ENCODE data around the gene STIM2.
A peak's percentile ranks its signal among the peaks of the same experiment; 100 is the strongest.

The STIM2 gene

DNA sequence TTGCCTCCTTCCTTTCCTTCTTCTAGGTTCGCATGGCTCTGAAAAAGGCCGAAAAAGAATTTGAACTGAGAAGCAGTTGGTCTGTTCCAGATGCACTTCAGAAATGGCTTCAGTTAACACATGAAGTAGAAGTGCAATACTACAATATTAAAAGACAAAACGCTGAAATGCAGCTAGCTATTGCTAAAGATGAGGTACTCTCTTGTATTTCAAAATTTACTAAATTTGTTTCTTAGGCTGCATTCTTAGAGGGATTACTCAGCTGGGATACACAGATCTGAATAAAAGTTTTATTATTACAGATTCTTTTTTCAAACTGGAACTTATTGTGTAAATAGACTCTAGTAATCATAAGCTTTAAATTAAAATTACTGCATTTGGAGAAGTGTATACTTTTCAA, 146.9 kb downstream of the STIM2 start:
- no peak for TF ChIP-seq RAD21 (IDR thresholded peaks at IDR 0.05; ENCODE audit: low read depth)
- no peak for TF ChIP-seq YY1 (IDR thresholded peaks at IDR 0.05; ENCODE audit: low read depth)
- no peak for TF ChIP-seq EP300 (IDR thresholded peaks at IDR 0.05; ENCODE audit: borderline replicate concordance)
- TF ChIP-seq FOXM1 (IDR thresholded peaks at IDR 0.05; ENCODE audit: borderline replicate concordance, low read depth) = no peak
- TF ChIP-seq, protein P1, sequence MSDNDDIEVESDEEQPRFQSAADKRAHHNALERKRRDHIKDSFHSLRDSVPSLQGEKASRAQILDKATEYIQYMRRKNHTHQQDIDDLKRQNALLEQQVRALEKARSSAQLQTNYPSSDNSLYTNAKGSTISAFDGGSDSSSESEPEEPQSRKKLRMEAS (IDR thresholded peaks at IDR 0.05) = no peak
- TF ChIP-seq, protein P2, sequence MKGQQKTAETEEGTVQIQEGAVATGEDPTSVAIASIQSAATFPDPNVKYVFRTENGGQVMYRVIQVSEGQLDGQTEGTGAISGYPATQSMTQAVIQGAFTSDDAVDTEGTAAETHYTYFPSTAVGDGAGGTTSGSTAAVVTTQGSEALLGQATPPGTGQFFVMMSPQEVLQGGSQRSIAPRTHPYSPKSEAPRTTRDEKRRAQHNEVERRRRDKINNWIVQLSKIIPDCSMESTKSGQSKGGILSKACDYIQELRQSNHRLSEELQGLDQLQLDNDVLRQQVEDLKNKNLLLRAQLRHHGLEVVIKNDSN (IDR thresholded peaks at IDR 0.05) = no peak
- TF ChIP-seq TCF12 (IDR thresholded peaks at IDR 0.05; ENCODE audit: low read depth) = no peak
- TF ChIP-seq ZBTB7A (IDR thresholded peaks at IDR 0.05; ENCODE audit: low read depth) = no peak
- no peak for TF ChIP-seq EGR1 (IDR thresholded peaks at IDR 0.05)
- TF ChIP-seq CEBPB (IDR thresholded peaks at IDR 0.05) = no peak
- TF ChIP-seq CREB1 (IDR thresholded peaks at IDR 0.05; ENCODE audit: low read depth) = no peak

DNA sequence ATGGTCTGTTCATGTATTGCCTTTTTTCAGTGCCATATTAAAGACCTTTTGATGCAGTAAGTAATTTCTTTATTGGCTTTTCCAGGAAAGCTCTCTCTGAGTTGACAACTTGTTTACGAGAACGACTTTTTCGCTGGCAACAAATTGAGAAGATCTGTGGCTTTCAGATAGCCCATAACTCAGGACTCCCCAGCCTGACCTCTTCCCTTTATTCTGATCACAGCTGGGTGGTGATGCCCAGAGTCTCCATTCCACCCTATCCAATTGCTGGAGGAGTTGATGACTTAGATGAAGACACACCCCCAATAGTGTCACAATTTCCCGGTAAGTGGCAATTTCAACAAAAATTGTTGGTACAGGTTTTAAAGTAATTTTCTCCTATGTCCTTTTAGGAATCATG, 148.0 kb downstream of the STIM2 start:
- TF ChIP-seq, protein P2 (IDR thresholded peaks at IDR 0.05) = no peak
- no peak for TF ChIP-seq EP300 (IDR thresholded peaks at IDR 0.05; ENCODE audit: borderline replicate concordance)
- no peak for TF ChIP-seq CEBPB (IDR thresholded peaks at IDR 0.05)
- TF ChIP-seq, protein P1 (IDR thresholded peaks at IDR 0.05) = no peak
- no peak for TF ChIP-seq ZBTB7A (IDR thresholded peaks at IDR 0.05; ENCODE audit: low read depth)
- no peak for TF ChIP-seq NFIC (IDR thresholded peaks at IDR 0.05)
- no peak for TF ChIP-seq TAF1 (IDR thresholded peaks at IDR 0.05; ENCODE audit: low read depth)
- no peak for TF ChIP-seq TEAD4 (IDR thresholded peaks at IDR 0.05)
- no peak for TF ChIP-seq TCF12 (IDR thresholded peaks at IDR 0.05; ENCODE audit: low read depth)
- no peak for TF ChIP-seq CREB1 (IDR thresholded peaks at IDR 0.05; ENCODE audit: low read depth)
- no peak for TF ChIP-seq YY1 (IDR thresholded peaks at IDR 0.05; ENCODE audit: low read depth)
- TF ChIP-seq EGR1 (IDR thresholded peaks at IDR 0.05) = no peak
- TF ChIP-seq, protein P3, sequence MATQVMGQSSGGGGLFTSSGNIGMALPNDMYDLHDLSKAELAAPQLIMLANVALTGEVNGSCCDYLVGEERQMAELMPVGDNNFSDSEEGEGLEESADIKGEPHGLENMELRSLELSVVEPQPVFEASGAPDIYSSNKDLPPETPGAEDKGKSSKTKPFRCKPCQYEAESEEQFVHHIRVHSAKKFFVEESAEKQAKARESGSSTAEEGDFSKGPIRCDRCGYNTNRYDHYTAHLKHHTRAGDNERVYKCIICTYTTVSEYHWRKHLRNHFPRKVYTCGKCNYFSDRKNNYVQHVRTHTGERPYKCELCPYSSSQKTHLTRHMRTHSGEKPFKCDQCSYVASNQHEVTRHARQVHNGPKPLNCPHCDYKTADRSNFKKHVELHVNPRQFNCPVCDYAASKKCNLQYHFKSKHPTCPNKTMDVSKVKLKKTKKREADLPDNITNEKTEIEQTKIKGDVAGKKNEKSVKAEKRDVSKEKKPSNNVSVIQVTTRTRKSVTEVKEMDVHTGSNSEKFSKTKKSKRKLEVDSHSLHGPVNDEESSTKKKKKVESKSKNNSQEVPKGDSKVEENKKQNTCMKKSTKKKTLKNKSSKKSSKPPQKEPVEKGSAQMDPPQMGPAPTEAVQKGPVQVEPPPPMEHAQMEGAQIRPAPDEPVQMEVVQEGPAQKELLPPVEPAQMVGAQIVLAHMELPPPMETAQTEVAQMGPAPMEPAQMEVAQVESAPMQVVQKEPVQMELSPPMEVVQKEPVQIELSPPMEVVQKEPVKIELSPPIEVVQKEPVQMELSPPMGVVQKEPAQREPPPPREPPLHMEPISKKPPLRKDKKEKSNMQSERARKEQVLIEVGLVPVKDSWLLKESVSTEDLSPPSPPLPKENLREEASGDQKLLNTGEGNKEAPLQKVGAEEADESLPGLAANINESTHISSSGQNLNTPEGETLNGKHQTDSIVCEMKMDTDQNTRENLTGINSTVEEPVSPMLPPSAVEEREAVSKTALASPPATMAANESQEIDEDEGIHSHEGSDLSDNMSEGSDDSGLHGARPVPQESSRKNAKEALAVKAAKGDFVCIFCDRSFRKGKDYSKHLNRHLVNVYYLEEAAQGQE (IDR thresholded peaks at IDR 0.05; ENCODE audit: low read depth) = no peak
- TF ChIP-seq RAD21 (IDR thresholded peaks at IDR 0.05; ENCODE audit: low read depth) = no peak
- TF ChIP-seq FOXM1 (IDR thresholded peaks at IDR 0.05; ENCODE audit: borderline replicate concordance, low read depth) = no peak

- TF ChIP-seq CEBPB (IDR thresholded peaks at IDR 0.05) (no peak), FOXM1 (IDR thresholded peaks at IDR 0.05; ENCODE audit: borderline replicate concordance, low read depth) (no peak), ZBTB7A (IDR thresholded peaks at IDR 0.05; ENCODE audit: low read depth) (no peak), TAF1 (IDR thresholded peaks at IDR 0.05; ENCODE audit: low read depth) (no peak), RAD21 (IDR thresholded peaks at IDR 0.05; ENCODE audit: low read depth) (no peak), CREB1 (IDR thresholded peaks at IDR 0.05; ENCODE audit: low read depth) (no peak), EGR1 (IDR thresholded peaks at IDR 0.05) (no peak), YY1 (IDR thresholded peaks at IDR 0.05; ENCODE audit: low read depth) (no peak), EP300 (IDR thresholded peaks at IDR 0.05; ENCODE audit: borderline replicate concordance) (no peak), TEAD4 (IDR thresholded peaks at IDR 0.05) (no peak), NFIC (IDR thresholded peaks at IDR 0.05) (no peak)
- TF ChIP-seq, protein P2 (IDR thresholded peaks at IDR 0.05) = no peak
- TF ChIP-seq, protein P3 (IDR thresholded peaks at IDR 0.05; ENCODE audit: low read depth) = no peak
Observed at GRCh38 chr4:27009539-27009938, 148.9 kb downstream of the STIM2 start.

DNA sequence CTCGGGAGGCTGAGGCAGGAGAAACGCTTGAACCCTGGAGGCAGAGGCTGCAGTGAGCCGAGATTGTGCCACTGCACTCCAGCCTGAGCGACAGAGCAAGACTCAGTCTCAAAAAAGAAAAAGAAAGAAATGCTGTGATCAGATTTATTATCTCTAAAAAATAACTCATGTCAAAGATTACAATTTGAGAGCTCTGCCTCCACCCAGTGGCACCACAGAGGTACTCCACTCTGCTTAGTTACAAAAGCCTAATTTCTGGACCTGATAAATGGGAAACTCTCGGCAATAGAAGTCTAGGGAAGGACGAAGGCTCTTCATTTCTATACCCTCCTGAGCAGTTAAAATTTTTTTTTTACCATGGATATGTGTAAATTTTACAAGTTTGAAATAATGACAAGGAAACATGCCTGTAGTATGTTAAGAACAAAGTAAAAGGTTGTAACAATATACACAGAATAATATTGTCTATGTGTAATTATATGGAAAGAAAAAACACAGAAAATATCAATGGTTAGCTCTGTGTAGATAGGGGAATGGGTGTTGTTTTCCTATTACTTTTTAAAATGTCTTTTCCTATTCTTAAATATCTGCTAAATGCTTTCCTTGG, 149.8 kb downstream of the STIM2 start:
- TF ChIP-seq RAD21 (IDR thresholded peaks at IDR 0.05; ENCODE audit: low read depth) = peak; percentile 87
- TF ChIP-seq FOXM1 (IDR thresholded peaks at IDR 0.05; ENCODE audit: borderline replicate concordance, low read depth) = no peak

GRCh38 chr4:27011401-27011800, 150.8 kb downstream of the STIM2 start:
- no peak for TF ChIP-seq EGR1 (IDR thresholded peaks at IDR 0.05)
- no peak for TF ChIP-seq YY1 (IDR thresholded peaks at IDR 0.05; ENCODE audit: low read depth)
- TF ChIP-seq, protein P2 (IDR thresholded peaks at IDR 0.05) = no peak
